ENCODE data around the gene PARVA. TPM values are rescaled to one million over a fixed set of nuclear protein-coding genes. Genes with fewer than 3 reads are reported as not detected.
A peak's percentile ranks its signal among the peaks of the same experiment; 100 is the strongest.

The PARVA gene
- total and polyA plus RNA-seq, 2 donors (not counting 1 experiment from before 2014, with no cell fraction given): 27.7 to 195 TPM

DNA sequence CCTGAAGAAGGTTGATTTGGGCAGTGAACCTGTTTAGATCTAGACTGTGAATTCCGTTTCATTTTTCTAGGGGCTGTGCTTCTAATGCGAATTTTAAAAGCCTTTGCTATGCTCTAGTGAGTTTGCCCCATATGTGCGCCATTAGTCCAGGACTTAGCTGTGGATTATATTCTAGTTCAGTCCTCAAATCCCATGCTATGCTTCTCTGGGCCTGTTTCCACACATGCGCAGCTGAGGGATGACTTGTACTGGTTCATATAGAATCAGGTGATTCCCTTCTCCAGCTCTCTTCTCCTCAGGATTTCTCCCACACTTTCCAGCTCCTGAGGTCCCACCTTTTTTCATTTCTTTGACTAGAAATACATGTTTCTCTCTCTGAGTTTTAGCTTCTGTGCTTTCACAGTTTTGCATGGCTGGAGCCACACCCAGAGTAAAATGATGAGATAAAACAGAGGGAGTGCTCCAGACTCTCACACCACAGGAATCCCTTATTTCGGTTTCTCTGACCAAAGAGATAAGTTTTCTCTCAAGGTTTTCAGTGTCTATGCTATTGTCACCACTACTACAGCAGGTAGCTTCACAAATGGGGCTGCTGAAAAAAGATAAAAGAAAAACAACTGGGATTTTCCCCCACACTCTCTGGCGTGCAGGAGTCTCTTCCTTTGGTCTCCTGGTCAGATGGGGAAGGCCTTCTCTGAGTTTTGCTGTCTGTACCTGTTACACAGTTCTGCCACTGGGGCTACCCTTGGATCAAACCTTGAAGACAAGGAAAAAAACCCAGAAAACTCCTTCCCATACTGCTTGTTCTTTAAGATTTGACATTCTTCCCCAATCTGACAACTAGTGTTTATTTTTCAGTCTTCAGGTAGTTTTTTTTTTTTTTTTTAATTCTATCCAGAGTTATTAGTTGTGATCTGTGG, 200.6 kb downstream of the PARVA start:
- H3K36me3 ChIP-seq (ENCODE audit: control insufficient read depth, insufficient read depth, low read length): no peaks in the 10 kb centered on the region
- no peak overlapping the region for H2AFZ ChIP-seq (ENCODE audit: low read length)
- H3K9me3 ChIP-seq (ENCODE audit: control insufficient read depth, insufficient read depth, low read depth, low read length): no peaks in the 10 kb centered on the region
- no peak overlapping the region for H3K4me2 ChIP-seq (ENCODE audit: extremely low read depth, insufficient read depth, low read length)
- H3K4me1 ChIP-seq (ENCODE audit: control insufficient read depth, extremely low read depth, insufficient read depth, low read length): peaks cover 5% of the 10 kb centered on the region
- TF ChIP-seq EZH2 (IDR thresholded peaks at IDR 0.05; ENCODE audit: low read length, missing control alignments): no peak
- TF ChIP-seq, protein P1, sequence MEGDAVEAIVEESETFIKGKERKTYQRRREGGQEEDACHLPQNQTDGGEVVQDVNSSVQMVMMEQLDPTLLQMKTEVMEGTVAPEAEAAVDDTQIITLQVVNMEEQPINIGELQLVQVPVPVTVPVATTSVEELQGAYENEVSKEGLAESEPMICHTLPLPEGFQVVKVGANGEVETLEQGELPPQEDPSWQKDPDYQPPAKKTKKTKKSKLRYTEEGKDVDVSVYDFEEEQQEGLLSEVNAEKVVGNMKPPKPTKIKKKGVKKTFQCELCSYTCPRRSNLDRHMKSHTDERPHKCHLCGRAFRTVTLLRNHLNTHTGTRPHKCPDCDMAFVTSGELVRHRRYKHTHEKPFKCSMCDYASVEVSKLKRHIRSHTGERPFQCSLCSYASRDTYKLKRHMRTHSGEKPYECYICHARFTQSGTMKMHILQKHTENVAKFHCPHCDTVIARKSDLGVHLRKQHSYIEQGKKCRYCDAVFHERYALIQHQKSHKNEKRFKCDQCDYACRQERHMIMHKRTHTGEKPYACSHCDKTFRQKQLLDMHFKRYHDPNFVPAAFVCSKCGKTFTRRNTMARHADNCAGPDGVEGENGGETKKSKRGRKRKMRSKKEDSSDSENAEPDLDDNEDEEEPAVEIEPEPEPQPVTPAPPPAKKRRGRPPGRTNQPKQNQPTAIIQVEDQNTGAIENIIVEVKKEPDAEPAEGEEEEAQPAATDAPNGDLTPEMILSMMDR (conservative IDR thresholded peaks at IDR 0.05 in 1 of 2, IDR thresholded peaks at IDR 0.05 in 1 of 2; ENCODE audit: low read depth in 1 of 2, low read length in 2 of 2): no peak
- H3K79me2 ChIP-seq (ENCODE audit: control insufficient read depth, insufficient read depth, low read length): no peaks in the 10 kb centered on the region
- H3K9ac ChIP-seq (ENCODE audit: insufficient read depth, low read length): no peak overlapping the region
- no peaks in the 10 kb centered on the region for H3K27me3 ChIP-seq (ENCODE audit: control insufficient read depth, insufficient read depth, low read length)
- no peak overlapping the region for H3K27ac ChIP-seq (ENCODE audit: insufficient read depth, low read length)
- DNase-seq (ENCODE audit: low read depth in 2 of 2): peak in 1 of 2 donors; percentile 36
- no peaks in the 10 kb centered on the region for H4K20me1 ChIP-seq (ENCODE audit: control insufficient read depth, extremely low read depth, insufficient read depth, low read length)
- no peak overlapping the region for H3K4me3 ChIP-seq (replicated peaks in 1 of 4; ENCODE audit: control extremely low read depth in 1 of 4, insufficient read depth in 1 of 4, low read depth in 3 of 4, low read length in 4 of 4)

DNA sequence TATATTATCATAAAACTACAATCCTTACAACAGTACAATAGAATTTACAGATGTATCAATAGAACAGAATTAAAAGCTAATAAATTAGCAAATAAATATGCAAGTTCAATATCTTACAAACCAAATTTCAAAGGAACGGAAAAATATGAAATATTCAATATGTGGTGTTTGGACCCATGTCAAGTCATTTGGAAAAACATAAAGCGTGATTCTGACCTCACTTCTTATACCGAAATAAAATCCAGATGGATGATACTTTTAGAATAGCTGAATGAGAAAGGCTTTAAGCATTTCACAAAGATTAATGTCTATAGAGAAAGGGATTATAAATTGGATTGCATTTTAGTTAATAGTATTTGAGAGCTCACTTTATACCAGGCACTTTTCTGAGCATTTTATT, 204.0 kb downstream of the PARVA start:
- TF ChIP-seq, protein P1 (conservative IDR thresholded peaks at IDR 0.05 in 1 of 2, IDR thresholded peaks at IDR 0.05 in 1 of 2; ENCODE audit: low read depth in 1 of 2, low read length in 2 of 2): no peak
- no peak for TF ChIP-seq EZH2 (IDR thresholded peaks at IDR 0.05; ENCODE audit: low read length, missing control alignments)
- H3K4me3 ChIP-seq (replicated peaks in 1 of 4; ENCODE audit: control extremely low read depth in 1 of 4, insufficient read depth in 1 of 4, low read depth in 3 of 4, low read length in 4 of 4): no peak overlapping the region
- peak overlapping the region; percentile 15 for H3K4me2 ChIP-seq (ENCODE audit: extremely low read depth, insufficient read depth, low read length)
- no peak overlapping the region for H3K9ac ChIP-seq (ENCODE audit: insufficient read depth, low read length)
- no peaks in the 10 kb centered on the region for H3K27me3 ChIP-seq (ENCODE audit: control insufficient read depth, insufficient read depth, low read length)
- H2AFZ ChIP-seq (ENCODE audit: low read length): no peak overlapping the region
- H3K27ac ChIP-seq (ENCODE audit: insufficient read depth, low read length): no peak overlapping the region
- no peaks in the 10 kb centered on the region for H3K36me3 ChIP-seq (ENCODE audit: control insufficient read depth, insufficient read depth, low read length)
- H3K9me3 ChIP-seq (ENCODE audit: control insufficient read depth, insufficient read depth, low read depth, low read length): no peaks in the 10 kb centered on the region
- DNase-seq (ENCODE audit: low read depth in 2 of 2): no peak
- no peaks in the 10 kb centered on the region for H4K20me1 ChIP-seq (ENCODE audit: control insufficient read depth, extremely low read depth, insufficient read depth, low read length)
- H3K4me1 ChIP-seq (ENCODE audit: control insufficient read depth, extremely low read depth, insufficient read depth, low read length): peaks cover 7% of the 10 kb centered on the region
- H3K79me2 ChIP-seq (ENCODE audit: control insufficient read depth, insufficient read depth, low read length): no peaks in the 10 kb centered on the region

DNA sequence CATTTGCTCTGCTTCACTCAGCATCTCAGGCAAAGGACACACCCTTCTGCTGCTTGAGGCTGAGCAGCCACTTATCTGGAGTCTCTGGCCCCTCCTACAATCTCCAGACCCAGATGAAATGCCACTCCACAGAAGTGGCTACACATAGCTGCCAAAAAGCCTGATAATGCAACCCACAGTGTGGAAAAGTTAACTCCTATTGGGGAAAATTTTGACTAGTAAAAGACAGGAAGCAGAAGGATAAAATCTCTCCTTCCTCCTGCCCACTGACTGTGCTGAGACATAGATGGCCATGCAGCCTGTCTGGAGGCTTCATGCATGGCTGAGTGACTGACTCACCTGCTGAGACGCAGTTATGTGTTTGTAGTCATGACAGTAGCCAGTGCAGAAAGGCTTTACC, 204.6 kb downstream of the PARVA start:
- Histone ChIP-seq H3K79me2 (ENCODE audit: control insufficient read depth, insufficient read depth, low read length) (no peaks in the 10 kb centered on the region), H3K9me3 (ENCODE audit: control insufficient read depth, insufficient read depth, low read depth, low read length) (no peaks in the 10 kb centered on the region), H3K27ac (ENCODE audit: insufficient read depth, low read length) (no peak overlapping the region), H3K36me3 (ENCODE audit: control insufficient read depth, insufficient read depth, low read length) (no peaks in the 10 kb centered on the region), H3K9ac (ENCODE audit: insufficient read depth, low read length) (no peak overlapping the region), H3K4me3 (replicated peaks in 1 of 4; ENCODE audit: control extremely low read depth in 1 of 4, insufficient read depth in 1 of 4, low read depth in 3 of 4, low read length in 4 of 4) (no peak overlapping the region), H4K20me1 (ENCODE audit: control insufficient read depth, extremely low read depth, insufficient read depth, low read length) (no peaks in the 10 kb centered on the region), H3K4me1 (ENCODE audit: control insufficient read depth, extremely low read depth, insufficient read depth, low read length) (peaks cover 7% of the 10 kb centered on the region), H3K27me3 (ENCODE audit: control insufficient read depth, insufficient read depth, low read length) (no peaks in the 10 kb centered on the region), H3K4me2 (ENCODE audit: extremely low read depth, insufficient read depth, low read length) (peak overlapping the region; percentile 15), H2AFZ (ENCODE audit: low read length) (peak overlapping the region; percentile 36)
- TF ChIP-seq, protein P1 (conservative IDR thresholded peaks at IDR 0.05 in 1 of 2, IDR thresholded peaks at IDR 0.05 in 1 of 2; ENCODE audit: low read depth in 1 of 2, low read length in 2 of 2): no peak
- no peak for TF ChIP-seq EZH2 (IDR thresholded peaks at IDR 0.05; ENCODE audit: low read length, missing control alignments)
- peak; percentile 18 to 95 for DNase-seq (ENCODE audit: low read depth in 2 of 2)
